HepG2 (cell line): ENCODE data around the gene MTA2. TPM values are rescaled to one million over a fixed set of nuclear protein-coding genes. Genes with fewer than 3 reads are reported as not detected.

Experiments used
- AFF4 ChIP-seq: sonication (generic); formaldehyde crosslinking; IDR thresholded peaks from 2 replicates; pipeline ENCODE4 v1.4.0; 2020; ENCODE audit warnings: missing genetic modification reagents
- AHR ChIP-seq: IDR thresholded peaks from 2 replicates; pipeline ENCODE4 v1.6.1; 2018; ENCODE audit warnings: missing genetic modification reagents, missing compliant biosample characterization
- ARNT2 ChIP-seq: sonication (generic); formaldehyde crosslinking; IDR thresholded peaks from 2 replicates; pipeline ENCODE4 v1.8.0; 2022; ENCODE audit warnings: mild to moderate bottlenecking, low read depth, missing genetic modification reagents, moderate library complexity
- BCLAF1 ChIP-seq: fragments of 450-650 bp; IDR thresholded peaks from 2 replicates; pipeline ENCODE4 v1.6.1; 2017; ENCODE audit warnings: mild to moderate bottlenecking
- CTCF ChIP-seq: sonication (generic); formaldehyde crosslinking; IDR thresholded peaks from 2 replicates; pipeline ENCODE4 v1.5.0; 2020; ENCODE audit warnings: mild to moderate bottlenecking, missing genetic modification reagents, moderate library complexity
- EZH2 ChIP-seq: conservative IDR thresholded peaks from 2 replicates; pipeline ENCODE4 v1.6.1; 2012; ENCODE audit warnings: mild to moderate bottlenecking, low read depth, low read length, moderate library complexity
- KLF11 ChIP-seq: IDR thresholded peaks from 2 replicates; pipeline ENCODE4 v1.6.1; 2016; ENCODE audit warnings: missing compliant biosample characterization
- KMT2B ChIP-seq: IDR thresholded peaks from 2 replicates; pipeline ENCODE4 v1.6.1; 2016; ENCODE audit warnings: missing genetic modification reagents, missing compliant biosample characterization
- MBD4 ChIP-seq: IDR thresholded peaks from 2 replicates; pipeline ENCODE4 v1.6.1; 2012; ENCODE audit warnings: low read length, inconsistent platforms, borderline replicate concordance
- NFE2L1 ChIP-seq: sonication (generic); formaldehyde crosslinking; IDR thresholded peaks from 2 replicates; pipeline ENCODE4 v1.4.0; 2020; ENCODE audit warnings: missing genetic modification reagents, mild to moderate bottlenecking, borderline replicate concordance
- NONO ChIP-seq, 2 experiments: fragments of 450-650 bp in 1 of 2; sonication (generic) in 1 of 2; formaldehyde crosslinking in 1 of 2; IDR thresholded peaks in 1 of 2; conservative IDR thresholded peaks in 1 of 2; 2 replicates each; pipeline versions ENCODE4 v1.6.1 to v1.8.0; 2017 to 2022; ENCODE audit warnings: mild to moderate bottlenecking in 1 of 2, missing genetic modification reagents in 1 of 2, moderate library complexity in 1 of 2
- NR2F1 ChIP-seq, 2 experiments: fragments of 450-650 bp in 1 of 2; formaldehyde crosslinking in 1 of 2; IDR thresholded peaks; 2 replicates each; pipeline versions ENCODE4 v1.5.0 to v1.6.1; 2016 to 2020; ENCODE audit warnings: mild to moderate bottlenecking in 1 of 2, missing compliant biosample characterization in 1 of 2, missing genetic modification reagents in 1 of 2, moderate library complexity in 1 of 2
- PHF20 ChIP-seq: sonication (generic); formaldehyde crosslinking; IDR thresholded peaks from 2 replicates; pipeline ENCODE4 v1.5.0; 2020; ENCODE audit warnings: mild to moderate bottlenecking, missing genetic modification reagents
- SIX1 ChIP-seq: sonication (generic); formaldehyde crosslinking; IDR thresholded peaks from 2 replicates; pipeline ENCODE4 v1.4.0; 2020; ENCODE audit warnings: missing genetic modification reagents, borderline replicate concordance
- SP140L ChIP-seq: sonication (generic); formaldehyde crosslinking; IDR thresholded peaks from 2 replicates; pipeline ENCODE4 v1.4.0; 2020; ENCODE audit warnings: missing genetic modification reagents, borderline replicate concordance
- THAP7 ChIP-seq: sonication (generic); formaldehyde crosslinking; IDR thresholded peaks from 2 replicates; pipeline ENCODE4 v1.8.1; 2023; ENCODE audit warnings: mild to moderate bottlenecking, missing genetic modification reagents
- ZBTB3 ChIP-seq: sonication (generic); formaldehyde crosslinking; IDR thresholded peaks from 2 replicates; pipeline ENCODE4 v1.4.0; 2020; ENCODE audit warnings: low read depth, mild to moderate bottlenecking, moderate library complexity, missing genetic modification reagents, borderline replicate concordance
- ZNF124 ChIP-seq: sonication (generic); formaldehyde crosslinking; IDR thresholded peaks from 2 replicates; pipeline ENCODE4 v1.4.0; 2020; ENCODE audit warnings: missing genetic modification reagents
- ZNF674 ChIP-seq: sonication (generic); formaldehyde crosslinking; IDR thresholded peaks from 2 replicates; pipeline ENCODE4 v1.5.0; 2020; ENCODE audit warnings: low read depth, mild to moderate bottlenecking, missing genetic modification reagents
- ZNF781 ChIP-seq: sonication (generic); formaldehyde crosslinking; IDR thresholded peaks from 2 replicates; pipeline ENCODE4 v1.5.1; 2020; ENCODE audit warnings: borderline replicate concordance, mild to moderate bottlenecking, missing genetic modification reagents; ENCODE audit errors: not compliant biosample characterization
- polyA plus RNA-seq, 8 experiments: library from polyadenylated mRNA; depleted of rRNA in 3 of 8; stranded (reverse) in 7 of 8; unstranded in 1 of 8; fragments of >200 nt; fragmentation: Illumina TruSeq in 4 of 8; extraction: Trizol in 4 of 8; gene quantifications; 2 replicates each; pipeline versions ENCODE4 v1.2.1 to v1.2.3, GENCODE V29; 2011 to 2016; ENCODE audit warnings: low read depth in 4 of 8, missing spikeins in 1 of 8, mixed read lengths in 1 of 8; ENCODE audit not compliant: insufficient read depth in 1 of 8
- total RNA-seq, 5 experiments: library from RNA; depleted of rRNA; stranded (reverse); fragments of >200 nt; fragmentation: Illumina TruSeq; extraction: Trizol; gene quantifications; 2 replicates each; pipeline ENCODE4 v1.2.3, GENCODE V29; 2016; ENCODE audit warnings: low read depth in 1 of 5

The MTA2 gene
- total and polyA plus RNA-seq, 2 of the 13 experiments (the other 11 are each of a cell fraction or from before 2014, with no cell fraction given) = 14.0 to 70.0 TPM

GRCh38 chr11:62547691-62548281 lies 53.9 kb downstream of the MTA2 start (continued):
- TF ChIP-seq BCLAF1 = no peak
- no peak for TF ChIP-seq SP140L (CRISPR knock-in tag)
- 0 out of 2 replicates have a peak, but pooled peaks have one; percentile 25 for TF ChIP-seq AHR (CRISPR knock-in tag)
- TF ChIP-seq PHF20 (CRISPR knock-in tag) = no peak
- TF ChIP-seq KMT2B (CRISPR knock-in tag) = no peak; the same call in 1 of the 2 replicates
- TF ChIP-seq ZNF124 (CRISPR knock-in tag) = peak; percentile 28; the same call in 1 of the 2 replicates
- TF ChIP-seq SIX1 (CRISPR knock-in tag) = peak; percentile 50; the same call in 1 of the 2 replicates
- TF ChIP-seq ZBTB3 (CRISPR knock-in tag) = 0 out of 2 replicates have a peak, but pooled peaks have one; percentile 67
- no peak for TF ChIP-seq NONO (IDR thresholded peaks at IDR 0.05)
- TF ChIP-seq NONO (CRISPR knock-in tag; conservative IDR thresholded peaks at IDR 0.05) = 0 out of 2 replicates have a peak, but pooled peaks have one; percentile 34
- no peak for TF ChIP-seq AFF4
- TF ChIP-seq NR2F1 (CRISPR knock-in tag; IDR thresholded peaks at IDR 0.05) = no peak
- TF ChIP-seq CTCF (CRISPR knock-in tag) = peak; percentile 19; the same call in 1 of the 2 replicates
- no peak for TF ChIP-seq ZNF674 (CRISPR knock-in tag)
- TF ChIP-seq EZH2 = no peak
- no peak for TF ChIP-seq KLF11
- TF ChIP-seq NFE2L1 (CRISPR knock-in tag) = no peak
- no peak for TF ChIP-seq MBD4
- TF ChIP-seq ZNF781 (CRISPR knock-in tag) = no peak
- TF ChIP-seq THAP7 = no peak
- TF ChIP-seq ARNT2 (CRISPR knock-in tag) = no peak
